ENCODE results near the gene IYD. TPM values are rescaled to one million over a fixed set of nuclear protein-coding genes. Genes with fewer than 3 reads are reported as not detected.

Gene IYD
- total RNA-seq, 1 donor from 2014 or later: not detected

GRCh38 chr6:150412221-150412620 lies 43.4 kb downstream of the IYD start:
- no peaks in the 10 kb centered on the region for H3K27me3 ChIP-seq (ENCODE audit: control insufficient read depth, insufficient read depth, low read length)
- TF ChIP-seq CTCF (IDR thresholded peaks at IDR 0.05; ENCODE audit: insufficient read depth, low read length, poor library complexity, severe bottlenecking): no peak
- H3K4me3 ChIP-seq (ENCODE audit: low read depth, low read length): no peak overlapping the region
- no peaks in the 10 kb centered on the region for H3K36me3 ChIP-seq (ENCODE audit: control insufficient read depth, insufficient read depth, low read length)
- no peak for DNase-seq (ENCODE audit: low read depth)

- Histone ChIP-seq H3K4me3 (ENCODE audit: low read depth, low read length) (no peak overlapping the region), H3K27me3 (ENCODE audit: control insufficient read depth, insufficient read depth, low read length) (no peaks in the 10 kb centered on the region), H3K36me3 (ENCODE audit: control insufficient read depth, insufficient read depth, low read length) (no peaks in the 10 kb centered on the region)
- DNase-seq (ENCODE audit: low read depth): no peak
- TF ChIP-seq CTCF (IDR thresholded peaks at IDR 0.05; ENCODE audit: insufficient read depth, low read length, poor library complexity, severe bottlenecking): no peak
Observed at GRCh38 chr6:150413198-150413597, 44.4 kb downstream of the IYD start.

GRCh38 chr6:150413781-150414281 lies 45.0 kb downstream of the IYD start:
- no peak for TF ChIP-seq CTCF (IDR thresholded peaks at IDR 0.05; ENCODE audit: insufficient read depth, low read length, poor library complexity, severe bottlenecking)
- no peaks in the 10 kb centered on the region for H3K27me3 ChIP-seq (ENCODE audit: control insufficient read depth, insufficient read depth, low read length)
- DNase-seq (ENCODE audit: low read depth): no peak
- H3K4me3 ChIP-seq (ENCODE audit: low read depth, low read length): no peak overlapping the region
- no peaks in the 10 kb centered on the region for H3K36me3 ChIP-seq (ENCODE audit: control insufficient read depth, insufficient read depth, low read length)

- no peak for DNase-seq (ENCODE audit: low read depth)
- no peak overlapping the region for H3K4me3 ChIP-seq (ENCODE audit: low read depth, low read length)
- H3K36me3 ChIP-seq (ENCODE audit: control insufficient read depth, insufficient read depth, low read length): no peaks in the 10 kb centered on the region
- no peak for TF ChIP-seq CTCF (IDR thresholded peaks at IDR 0.05; ENCODE audit: insufficient read depth, low read length, poor library complexity, severe bottlenecking)
- H3K27me3 ChIP-seq (ENCODE audit: control insufficient read depth, insufficient read depth, low read length): no peaks in the 10 kb centered on the region
Observed at GRCh38 chr6:150416128-150416527, 47.3 kb downstream of the IYD start.

GRCh38 chr6:150417250-150417649 lies 48.4 kb downstream of the IYD start:
- Histone ChIP-seq H3K36me3 (ENCODE audit: control insufficient read depth, insufficient read depth, low read length) (no peaks in the 10 kb centered on the region), H3K27me3 (ENCODE audit: control insufficient read depth, insufficient read depth, low read length) (no peaks in the 10 kb centered on the region), H3K4me3 (ENCODE audit: low read depth, low read length) (no peak overlapping the region)
- no peak for TF ChIP-seq CTCF (IDR thresholded peaks at IDR 0.05; ENCODE audit: insufficient read depth, low read length, poor library complexity, severe bottlenecking)
- no peak for DNase-seq (ENCODE audit: low read depth)

Data from kidney epithelial cell (primary cell).